PC-9 (cell line): ENCODE measurements around the gene REPS1. TPM values are rescaled to one million over a fixed set of nuclear protein-coding genes. Genes with fewer than 3 reads are reported as not detected.
A peak's percentile ranks its signal among the peaks of the same experiment; 100 is the strongest.

Experiments used
- BruUV-seq: library from RNA; stranded (reverse); fragments of 400-500 nt; replicated peaks from 2 replicates; lab custom pipeline; 2021; lab: Mats Ljungman, UMichigan
- CTCF ChIA-PET: fragments of 300-600 bp; sonication (Branson Sonifier 250); formaldehyde crosslinking; loops from one replicate; lab custom pipeline; 2022; ENCODE audit warnings: antibody characterized with exemption; lab: Charles Lee
- POLR2A ChIA-PET: fragments of 300-600 bp; sonication (Branson Sonifier 250); formaldehyde crosslinking; loops from one replicate; lab custom pipeline; 2022; ENCODE audit warnings: antibody characterized with exemption; ENCODE audit not compliant: unreplicated experiment; lab: Charles Lee
- DNase-seq, 2 experiments: peaks; one replicate each; pipeline versions ENCODE4 v3.0.0 to v3.0.0-alpha.2; 2015 to 2022; ENCODE audit warnings: mixed read lengths in 1 of 2
- H2AFZ ChIP-seq: fragments of 200-600 bp; sonication (generic); 2 replicates; pipeline ENCODE4 v1.8.1; 2017; ENCODE audit warnings: antibody characterized with exemption
- H3F3A ChIP-seq: fragments of 200-600 bp; sonication (generic); 2 replicates; pipeline ENCODE4 v1.8.1; 2017; ENCODE audit warnings: antibody characterized with exemption, mild to moderate bottlenecking, low read depth; ENCODE audit not compliant: insufficient read depth
- H3K27ac ChIP-seq: fragments of 200-600 bp; sonication (generic); 2 replicates; pipeline ENCODE4 v1.6.1; 2016; ENCODE audit warnings: mixed run types
- H3K27me3 ChIP-seq: fragments of 200-600 bp; sonication (generic); 2 replicates; pipeline ENCODE4 v1.6.1; 2016; ENCODE audit warnings: low read depth, mixed run types; ENCODE audit not compliant: insufficient read depth
- H3K36me3 ChIP-seq: fragments of 200-600 bp; sonication (generic); 2 replicates; pipeline ENCODE4 v1.6.1; 2016; ENCODE audit warnings: low read depth, mixed run types
- H3K4me1 ChIP-seq: fragments of 200-600 bp; sonication (generic); replicated peaks from 2 replicates; pipeline ENCODE4 v1.6.1; 2016; ENCODE audit warnings: mixed run types; ENCODE audit not compliant: insufficient read depth
- H3K4me2 ChIP-seq: fragments of 200-600 bp; sonication (generic); 2 replicates; pipeline ENCODE4 v1.6.1; 2017; ENCODE audit warnings: mixed run types
- H3K4me3 ChIP-seq: fragments of 200-600 bp; sonication (generic); 2 replicates; pipeline ENCODE4 v1.6.1; 2016; ENCODE audit warnings: mixed run types
- H3K79me2 ChIP-seq: fragments of 200-600 bp; sonication (generic); 2 replicates; pipeline ENCODE4 v1.6.1; 2017; ENCODE audit warnings: low read depth, mixed run types
- H3K9me2 ChIP-seq: fragments of 200-600 bp; sonication (generic); 2 replicates; pipeline ENCODE4 v1.8.1; 2017; ENCODE audit warnings: mild to moderate bottlenecking; ENCODE audit not compliant: insufficient read depth
- H3K9me3 ChIP-seq: fragments of 200-600 bp; sonication (generic); 2 replicates; pipeline ENCODE4 v1.8.1; 2016; ENCODE audit warnings: low read depth; ENCODE audit not compliant: insufficient read depth
- H4K20me1 ChIP-seq: fragments of 200-600 bp; sonication (generic); 2 replicates; pipeline ENCODE4 v1.8.1; 2017; ENCODE audit not compliant: insufficient read depth
- EZH2 ChIP-seq: fragments of 200-600 bp; sonication (generic); IDR thresholded peaks from 2 replicates; pipeline ENCODE4 v1.8.0; 2017; ENCODE audit warnings: antibody characterized with exemption, low read depth
- intact Hi-C: fragments of 100-400 bp; cut with micrococcal nuclease; formaldehyde crosslinking; loops from one replicate; pipeline ENCODE4 v1.10.0; 2022; ENCODE audit not compliant: unreplicated experiment
- total RNA-seq: library from RNA; stranded (reverse); gene quantifications from 2 replicates; pipeline ENCODE4 v1.2.3, GENCODE V29; 2021
- TF ChIP-seq, protein P1 (sequence below): fragments of 200-600 bp; sonication (generic); conservative IDR thresholded peaks from 2 replicates; pipeline ENCODE4 v1.6.1; 2017; ENCODE audit warnings: mixed run types, antibody characterized with exemption, mild to moderate bottlenecking, moderate library complexity

REPS1 gene
- total RNA-seq, 1 experiment from 2014 or later, result 39.6 TPM

DNA sequence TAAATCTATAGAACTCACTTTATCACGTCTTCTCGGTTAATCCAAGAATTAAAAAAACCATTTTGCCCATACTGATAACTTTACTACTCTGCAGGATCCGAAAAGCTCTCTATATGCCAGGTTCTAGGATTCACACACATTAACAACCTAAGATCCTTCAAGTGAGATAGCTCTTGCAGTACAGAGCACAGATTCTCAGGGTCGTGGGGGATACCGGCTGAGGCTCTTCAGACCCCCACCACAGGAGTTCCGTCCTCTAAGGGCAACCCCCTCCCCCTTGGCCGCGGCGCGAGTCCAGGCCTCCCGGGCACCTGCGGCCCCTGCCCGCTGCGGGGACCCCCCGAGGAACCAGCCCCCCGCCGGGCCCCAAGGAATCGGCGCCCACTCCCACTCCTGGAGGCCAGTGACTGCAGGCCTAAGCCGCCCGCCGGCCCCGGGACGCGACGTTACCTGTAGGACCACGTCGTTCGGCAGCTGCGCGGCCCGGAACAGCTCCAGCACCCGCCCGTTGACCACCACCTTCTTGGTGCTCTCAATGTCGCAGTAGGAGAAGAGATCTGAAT, 892 bp downstream of the REPS1 start:
- H3K9me3 ChIP-seq, result no peaks in the 10 kb centered on the region
- peak overlapping the region; percentile 24; the same call in 1 of the 2 replicates for H3K27ac ChIP-seq
- peaks cover 8% of the 10 kb centered on the region; the same call in 1 of the 2 replicates for H3F3A ChIP-seq
- CTCF ChIA-PET, result no interaction called here
- peak overlapping the region; percentile 77 for H3K4me3 ChIP-seq
- BruUV-seq, result no TSS peak
- H3K4me2 ChIP-seq, result peak overlapping the region; percentile 87
- intact Hi-C loops, result no loop called here
- peaks cover 55% of the 10 kb centered on the region for H3K79me2 ChIP-seq
- peak overlapping the region; percentile 90 for H2AFZ ChIP-seq
- POLR2A ChIA-PET, result no interaction called here
- TF ChIP-seq, protein P1, sequence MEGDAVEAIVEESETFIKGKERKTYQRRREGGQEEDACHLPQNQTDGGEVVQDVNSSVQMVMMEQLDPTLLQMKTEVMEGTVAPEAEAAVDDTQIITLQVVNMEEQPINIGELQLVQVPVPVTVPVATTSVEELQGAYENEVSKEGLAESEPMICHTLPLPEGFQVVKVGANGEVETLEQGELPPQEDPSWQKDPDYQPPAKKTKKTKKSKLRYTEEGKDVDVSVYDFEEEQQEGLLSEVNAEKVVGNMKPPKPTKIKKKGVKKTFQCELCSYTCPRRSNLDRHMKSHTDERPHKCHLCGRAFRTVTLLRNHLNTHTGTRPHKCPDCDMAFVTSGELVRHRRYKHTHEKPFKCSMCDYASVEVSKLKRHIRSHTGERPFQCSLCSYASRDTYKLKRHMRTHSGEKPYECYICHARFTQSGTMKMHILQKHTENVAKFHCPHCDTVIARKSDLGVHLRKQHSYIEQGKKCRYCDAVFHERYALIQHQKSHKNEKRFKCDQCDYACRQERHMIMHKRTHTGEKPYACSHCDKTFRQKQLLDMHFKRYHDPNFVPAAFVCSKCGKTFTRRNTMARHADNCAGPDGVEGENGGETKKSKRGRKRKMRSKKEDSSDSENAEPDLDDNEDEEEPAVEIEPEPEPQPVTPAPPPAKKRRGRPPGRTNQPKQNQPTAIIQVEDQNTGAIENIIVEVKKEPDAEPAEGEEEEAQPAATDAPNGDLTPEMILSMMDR, result no peak
- no peak for TF ChIP-seq EZH2
- no peaks in the 10 kb centered on the region for H3K27me3 ChIP-seq
- peaks cover 35% of the 10 kb centered on the region for H3K4me1 ChIP-seq
- no peaks in the 10 kb centered on the region for H3K36me3 ChIP-seq
- H3K9me2 ChIP-seq, result no peaks in the 10 kb centered on the region
- H4K20me1 ChIP-seq, result peaks cover 33% of the 10 kb centered on the region; the same call in 1 of the 2 replicates
- no peak for DNase-seq

DNA sequence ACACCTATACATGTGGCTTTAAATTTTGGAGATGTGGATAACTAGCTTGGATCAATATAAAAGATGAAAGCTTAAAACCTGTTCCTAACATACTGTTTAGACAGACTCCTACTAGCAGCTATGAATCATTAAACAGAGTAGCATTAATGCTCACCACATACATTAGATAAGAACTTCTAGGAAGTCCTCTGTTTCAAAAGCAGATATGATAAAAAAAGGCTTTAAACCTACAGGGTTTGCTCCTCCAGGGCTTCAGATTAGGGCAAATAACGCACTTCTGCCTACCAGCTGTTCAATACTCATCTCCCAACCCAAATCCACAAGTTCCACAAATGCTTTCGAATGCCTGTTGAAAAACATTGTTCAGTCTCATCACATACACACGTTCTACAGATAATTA, 1.5 kb downstream of the REPS1 start:
- intact Hi-C loops, result no loop called here
- BruUV-seq, result no TSS peak
- TF ChIP-seq, protein P1, result no peak
- TF ChIP-seq EZH2, result no peak
- Histone ChIP-seq H3K79me2 (peaks cover 61% of the 10 kb centered on the region), H3K9me3 (no peaks in the 10 kb centered on the region), H3K27me3 (no peaks in the 10 kb centered on the region), H4K20me1 (peaks cover 37% of the 10 kb centered on the region; the same call in 1 of the 2 replicates), H3F3A (peaks cover 8% of the 10 kb centered on the region; the same call in 1 of the 2 replicates), H3K4me2 (peak overlapping the region; percentile 87), H3K4me1 (peaks cover 38% of the 10 kb centered on the region), H3K27ac (peak overlapping the region; percentile 24; the same call in 1 of the 2 replicates), H2AFZ (peak overlapping the region; percentile 90), H3K4me3 (peak overlapping the region; percentile 77), H3K36me3 (no peaks in the 10 kb centered on the region), H3K9me2 (no peaks in the 10 kb centered on the region)
- ChIA-PET CTCF (no interaction called here), POLR2A (no interaction called here)
- DNase-seq, result peak in 1 of 2 experiments; percentile 59

DNA sequence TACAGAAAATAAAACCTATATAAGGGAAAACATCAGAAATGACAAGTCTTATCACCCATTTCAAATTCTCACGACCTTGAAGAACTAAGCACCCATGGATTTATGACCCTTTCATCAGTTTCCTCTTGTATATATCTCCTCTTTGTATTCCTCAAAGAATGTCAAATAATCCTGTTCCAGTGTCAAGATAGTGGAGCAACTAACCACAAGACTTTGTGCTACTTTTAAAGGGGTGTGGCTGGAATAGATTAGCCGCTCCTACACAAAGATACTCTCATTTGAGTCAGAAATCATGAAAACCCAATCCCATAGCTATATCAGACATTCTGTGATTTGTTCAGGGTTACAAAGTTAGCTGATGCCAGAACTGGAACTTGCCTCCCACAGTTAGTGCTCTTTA, 6.6 kb downstream of the REPS1 start:
- H3K4me3 ChIP-seq, result no peak overlapping the region
- H3K9me3 ChIP-seq, result no peaks in the 10 kb centered on the region
- H3K4me2 ChIP-seq, result no peak overlapping the region
- no peaks in the 10 kb centered on the region for H3K9me2 ChIP-seq
- no peak overlapping the region for H3K27ac ChIP-seq
- no TSS peak for BruUV-seq
- POLR2A ChIA-PET, result no interaction called here
- no peak for DNase-seq
- intact Hi-C loops, result no loop called here
- peaks cover 8% of the 10 kb centered on the region; the same call in 1 of the 2 replicates for H3F3A ChIP-seq
- peaks cover 30% of the 10 kb centered on the region for H3K4me1 ChIP-seq
- CTCF ChIA-PET, result no interaction called here
- no peaks in the 10 kb centered on the region for H3K27me3 ChIP-seq
- TF ChIP-seq EZH2, result no peak
- TF ChIP-seq, protein P1, result no peak
- H2AFZ ChIP-seq, result no peak overlapping the region
- H4K20me1 ChIP-seq, result peaks cover 44% of the 10 kb centered on the region; the same call in 1 of the 2 replicates
- no peaks in the 10 kb centered on the region for H3K36me3 ChIP-seq
- H3K79me2 ChIP-seq, result peaks cover 99% of the 10 kb centered on the region
